Tibial nerve (tissue), 4 donors: ENCODE results near the gene SPINK6. TPM values are rescaled to one million over a fixed set of nuclear protein-coding genes. Genes with fewer than 3 reads are reported as not detected.

Experiments
- DNase-seq, 2 donors: peaks; one replicate each; pipeline ENCODE4 v3.0.0-alpha.2; 2019; ENCODE audit warnings: low spot score in 2 of 2
- H3K27ac ChIP-seq, 4 donors: fragments of 200-600 bp; sonication (generic) in 3 of 4; one replicate each; pipeline ENCODE4 v1.5.1; 2017 to 2019; ENCODE audit warnings: mild to moderate bottlenecking in 1 of 4
- H3K27me3 ChIP-seq, 2 donors: fragments of 200-600 bp; sonication (generic) in 1 of 2; one replicate each; pipeline versions ENCODE4 v1.5.1 to v1.6.0; 2017 to 2019
- H3K36me3 ChIP-seq, 3 donors: fragments of 200-600 bp; sonication (generic); one replicate each; pipeline ENCODE4 v1.5.1; 2018 to 2019
- H3K4me1 ChIP-seq, 4 donors: fragments of 200-600 bp; sonication (generic) in 3 of 4; one replicate each; pipeline ENCODE4 v1.5.1; 2017 to 2019
- H3K4me3 ChIP-seq, 4 donors: fragments of 200-600 bp; sonication (generic) in 3 of 4; one replicate each; pipeline ENCODE4 v1.5.1; 2017 to 2019; ENCODE audit warnings: mild to moderate bottlenecking in 1 of 4, moderate library complexity in 1 of 4
- H3K9me3 ChIP-seq, 4 donors: fragments of 200-600 bp; sonication (generic) in 3 of 4; one replicate each; pipeline ENCODE4 v1.5.1; 2017 to 2019
- EP300 ChIP-seq, 2 donors: sonication (generic); formaldehyde crosslinking; IDR thresholded peaks; one replicate each; pipeline ENCODE4 v1.6.1; 2017; ENCODE audit warnings: antibody characterized with exemption in 2 of 2, mild to moderate bottlenecking in 1 of 2
- POLR2A ChIP-seq, 2 donors: fragments of 450-650 bp; IDR thresholded peaks; one replicate each; pipeline ENCODE4 v1.6.1; 2017; ENCODE audit warnings: antibody characterized with exemption in 2 of 2, mild to moderate bottlenecking in 2 of 2, moderate library complexity in 2 of 2
- small RNA-seq: library from RNA; depleted of rRNA; stranded (forward); fragments of <200 nt; gene quantifications from one replicate; pipeline ENCODE3, GENCODE V24; 2016
- total RNA-seq, 4 donors: library from RNA; depleted of rRNA; stranded (reverse); fragments of >200 nt; gene quantifications; one replicate each; pipeline ENCODE4 v1.1.0, GENCODE V29; 2016
- TF ChIP-seq, protein P1 (sequence below), 5 experiments: fragments of 200-600 bp in 3 of 5; fragments of 450-650 bp in 2 of 5; sonication (generic) in 3 of 5; IDR thresholded peaks; one replicate each; pipeline ENCODE4 v1.5.1; 2016 to 2019; ENCODE audit warnings: antibody characterized with exemption in 5 of 5, mild to moderate bottlenecking in 3 of 5, moderate library complexity in 2 of 5

SPINK6 gene
- total RNA-seq, 4 donors from 2014 or later: not detected

DNA sequence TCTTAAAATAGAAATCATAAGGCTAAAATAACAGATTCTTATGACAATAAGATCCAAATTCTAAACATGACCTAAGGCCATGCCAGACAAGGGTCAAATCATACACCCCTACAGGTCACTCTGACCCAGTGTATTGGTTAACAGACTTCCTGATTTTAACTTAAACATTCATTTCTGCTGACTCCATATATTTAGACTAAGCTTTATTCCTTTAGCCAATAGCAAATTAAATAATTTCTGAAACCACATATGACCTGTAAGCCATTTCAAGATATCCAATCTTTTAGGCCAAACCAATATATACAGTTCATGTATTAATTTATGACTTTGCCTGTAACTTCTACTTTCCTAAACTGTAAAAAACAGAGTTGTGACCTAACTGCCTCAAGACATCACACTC is 58.4 kb downstream of the SPINK6 start:
- Histone ChIP-seq H3K4me3 (no peak overlapping the region), H3K36me3 (no peaks in the 10 kb centered on the region), H3K9me3 (peaks cover 0 to 49% (median 8%) of the 10 kb centered on the region in 4 donors), H3K4me1 (no peaks in the 10 kb centered on the region), H3K27me3 (no peaks in the 10 kb centered on the region), H3K27ac (no peak overlapping the region)
- no peak for DNase-seq
- TF ChIP-seq EP300 (IDR thresholded peaks at IDR 0.05) (no peak), POLR2A (IDR thresholded peaks at IDR 0.05) (no peak)
- TF ChIP-seq, protein P1, sequence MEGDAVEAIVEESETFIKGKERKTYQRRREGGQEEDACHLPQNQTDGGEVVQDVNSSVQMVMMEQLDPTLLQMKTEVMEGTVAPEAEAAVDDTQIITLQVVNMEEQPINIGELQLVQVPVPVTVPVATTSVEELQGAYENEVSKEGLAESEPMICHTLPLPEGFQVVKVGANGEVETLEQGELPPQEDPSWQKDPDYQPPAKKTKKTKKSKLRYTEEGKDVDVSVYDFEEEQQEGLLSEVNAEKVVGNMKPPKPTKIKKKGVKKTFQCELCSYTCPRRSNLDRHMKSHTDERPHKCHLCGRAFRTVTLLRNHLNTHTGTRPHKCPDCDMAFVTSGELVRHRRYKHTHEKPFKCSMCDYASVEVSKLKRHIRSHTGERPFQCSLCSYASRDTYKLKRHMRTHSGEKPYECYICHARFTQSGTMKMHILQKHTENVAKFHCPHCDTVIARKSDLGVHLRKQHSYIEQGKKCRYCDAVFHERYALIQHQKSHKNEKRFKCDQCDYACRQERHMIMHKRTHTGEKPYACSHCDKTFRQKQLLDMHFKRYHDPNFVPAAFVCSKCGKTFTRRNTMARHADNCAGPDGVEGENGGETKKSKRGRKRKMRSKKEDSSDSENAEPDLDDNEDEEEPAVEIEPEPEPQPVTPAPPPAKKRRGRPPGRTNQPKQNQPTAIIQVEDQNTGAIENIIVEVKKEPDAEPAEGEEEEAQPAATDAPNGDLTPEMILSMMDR (IDR thresholded peaks at IDR 0.05): no peak

Small RNA genes lying within 50 kb of the gene (small RNA-seq; reads per million reads assigned to genes)
- not detected for gene HMGN1P16

Other genes with a start within 250 kb of the SPINK6 start
- gene SPINK5, start 139.1 kb upstream of the SPINK6 start, total RNA-seq: 1 to 10 TPM in 2 of 4 donors, under 1 TPM in 2; 0.39 to 1.3 (median 0.97) TPM
- not detected for gene SPINK14, start 34.5 kb upstream of the SPINK6 start, total RNA-seq
- not detected for gene MARCOL, start 35.5 kb downstream of the SPINK6 start, total RNA-seq
- 1 to 10 TPM in 1 of 4 donors, not detected in 3; 1.0 TPM for gene SPINK13, start 65.8 kb downstream of the SPINK6 start, total RNA-seq
- gene SPINK7, start 109.4 kb downstream of the SPINK6 start, total RNA-seq: not detected
- not detected for gene SPINK9, start 132.5 kb downstream of the SPINK6 start, total RNA-seq
- gene FBXO38, start 180.9 kb downstream of the SPINK6 start, total RNA-seq: 10 to 100 TPM; 55.0 to 60.7 (median 56.4) TPM